Measurements from ENCODE around the gene SERGEF.
"Not testable (repeated sequence)": the region's sequence is repeated elsewhere in the genome, so short reads cannot be mapped to it uniquely, and the experiment has no call there.

SERGEF gene

DNA sequence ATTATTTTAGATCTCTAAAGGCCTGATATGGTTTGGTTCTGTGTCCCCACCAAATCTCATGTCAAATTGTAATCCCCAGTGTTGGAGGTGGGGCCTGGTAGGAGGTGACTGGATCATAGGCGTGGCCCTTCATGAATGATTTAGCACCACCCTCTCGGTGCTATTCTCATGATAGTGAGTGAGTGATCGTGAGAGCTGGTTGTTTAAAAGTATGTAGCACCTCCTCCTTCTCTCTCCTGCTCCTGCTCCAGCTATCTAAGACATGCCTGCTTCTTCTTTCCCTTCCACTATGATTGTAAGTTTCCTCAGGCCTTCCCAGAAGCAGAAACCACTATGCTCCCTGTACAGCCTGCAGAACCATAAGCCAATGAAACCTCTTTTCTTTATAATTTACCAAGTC, 114.1 kb downstream of the SERGEF start:
- no peak for DNase-seq

DNA sequence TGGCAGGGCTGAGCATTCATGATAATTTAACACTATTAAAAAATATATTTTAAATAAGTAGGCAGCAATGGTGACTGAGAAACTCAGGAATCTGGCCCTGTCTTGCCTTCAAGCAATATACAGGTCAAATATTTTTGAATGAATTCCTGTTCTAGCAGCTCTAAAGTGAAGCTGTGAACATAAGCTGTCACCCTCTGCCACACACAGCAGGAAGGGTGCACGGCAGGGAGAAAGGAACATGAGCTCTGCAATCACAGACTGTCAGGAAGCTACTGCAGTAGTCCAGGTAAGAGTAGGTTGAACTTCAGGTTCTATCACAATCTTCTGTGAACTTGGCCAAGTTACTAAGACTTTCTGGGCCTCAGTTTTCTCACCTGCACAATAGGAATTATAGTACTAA, 114.8 kb downstream of the SERGEF start:
- DNase-seq, result no peak

DNA sequence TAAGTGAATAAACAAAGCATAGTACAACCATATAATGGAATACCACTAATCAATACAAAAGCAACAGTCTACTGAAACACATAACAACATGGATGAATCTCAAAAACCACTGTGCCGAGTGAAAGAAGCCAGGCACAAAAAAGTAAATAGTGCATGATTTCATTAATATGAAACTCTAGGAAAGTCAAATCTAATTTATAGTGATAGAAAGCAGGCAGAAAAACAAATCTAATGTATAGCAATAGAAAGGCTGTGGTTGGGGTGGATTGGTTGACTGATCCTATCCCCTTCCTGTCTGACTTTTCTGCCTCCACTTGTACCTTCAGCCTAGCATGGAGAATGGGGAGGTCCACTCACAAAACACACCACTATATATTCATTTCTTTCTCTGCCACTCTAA, 115.4 kb downstream of the SERGEF start:
- DNase-seq, result no peak

DNA sequence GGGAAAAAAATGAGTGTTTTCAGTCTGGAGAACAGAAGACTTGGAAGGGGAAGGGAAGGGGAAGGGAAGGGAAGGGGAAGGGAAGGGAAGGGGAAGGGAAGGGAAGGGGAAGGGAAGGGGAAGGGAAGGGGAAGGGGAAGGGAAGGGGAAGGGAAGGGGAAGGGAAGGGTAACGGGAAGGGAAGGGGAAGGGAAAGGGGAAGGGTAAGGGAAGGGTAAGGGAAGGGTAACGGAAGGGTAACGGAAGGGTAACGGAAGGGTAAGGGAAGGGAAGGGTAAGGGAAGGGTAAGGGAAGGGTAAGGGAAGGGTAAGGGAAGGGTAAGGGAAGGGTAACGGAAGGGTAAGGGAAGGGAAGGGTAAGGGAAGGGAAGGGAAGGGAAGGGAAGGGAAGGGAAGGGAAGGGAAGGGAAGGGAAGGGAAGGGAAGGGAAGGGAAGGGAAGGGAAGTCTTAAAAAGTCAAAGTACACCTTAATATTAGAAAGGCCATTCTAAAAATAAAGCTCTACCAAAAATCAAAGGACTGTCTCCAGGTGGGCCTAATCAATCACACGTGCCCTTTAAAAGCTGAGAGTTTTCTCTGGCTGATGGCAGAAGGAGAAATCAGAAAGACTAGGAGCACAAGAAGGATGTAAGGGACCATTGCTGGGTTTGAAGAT, 116.2 kb downstream of the SERGEF start:
- not testable (repeated sequence) for DNase-seq

DNA sequence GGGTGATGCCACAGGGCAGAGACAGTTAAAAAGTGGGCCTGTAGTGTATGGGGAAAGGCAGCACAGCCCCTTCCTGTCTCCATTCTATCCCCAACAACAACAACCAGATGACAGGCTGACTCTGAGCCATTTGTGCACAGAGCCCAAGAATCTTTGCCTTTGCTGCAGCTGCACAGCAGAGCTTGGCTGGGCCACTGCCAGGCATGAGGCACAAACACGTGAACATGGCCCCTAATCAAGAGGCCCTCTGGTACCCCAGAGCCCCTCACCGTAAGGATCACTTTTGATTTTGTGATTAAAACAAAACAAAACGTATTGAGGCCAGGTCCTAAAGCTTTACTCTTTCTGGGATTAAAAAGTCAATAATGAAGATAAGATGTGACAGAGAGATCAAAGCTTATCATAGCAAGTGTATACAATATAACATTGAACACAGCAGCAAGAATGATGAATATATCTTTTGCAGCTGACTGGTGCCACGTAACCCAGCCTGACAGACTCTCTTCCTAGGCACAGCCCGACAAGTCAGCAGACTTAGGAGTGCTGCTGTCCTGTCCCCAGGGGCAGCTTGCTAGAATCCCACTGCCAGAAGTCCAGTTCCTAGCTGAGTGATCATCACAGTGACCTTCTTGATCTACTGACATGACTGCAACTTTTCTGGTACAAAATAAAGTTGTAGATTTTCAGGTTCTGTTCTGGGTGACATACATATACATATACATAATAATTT, 117.8 kb downstream of the SERGEF start:
- no peak for DNase-seq

DNA sequence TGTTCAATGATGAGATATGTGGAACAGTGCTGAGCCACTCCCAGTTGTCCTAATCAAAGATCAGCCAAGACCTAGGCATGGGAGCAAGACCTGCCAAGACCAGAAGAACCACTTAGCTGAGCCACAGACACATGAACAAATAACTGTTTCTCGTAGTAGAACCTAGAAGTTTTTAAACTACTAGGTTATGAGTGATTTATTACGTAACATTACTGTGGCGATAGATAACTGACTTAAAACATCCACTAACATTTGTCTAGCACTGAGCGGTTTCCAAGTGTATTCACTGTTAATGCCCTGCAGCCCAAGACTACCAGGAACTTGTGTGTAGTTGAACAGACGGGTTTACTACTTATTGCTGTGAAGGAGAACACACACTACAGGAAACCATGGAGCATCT, 120.4 kb downstream of the SERGEF start:
- DNase-seq, result no peak

DNA sequence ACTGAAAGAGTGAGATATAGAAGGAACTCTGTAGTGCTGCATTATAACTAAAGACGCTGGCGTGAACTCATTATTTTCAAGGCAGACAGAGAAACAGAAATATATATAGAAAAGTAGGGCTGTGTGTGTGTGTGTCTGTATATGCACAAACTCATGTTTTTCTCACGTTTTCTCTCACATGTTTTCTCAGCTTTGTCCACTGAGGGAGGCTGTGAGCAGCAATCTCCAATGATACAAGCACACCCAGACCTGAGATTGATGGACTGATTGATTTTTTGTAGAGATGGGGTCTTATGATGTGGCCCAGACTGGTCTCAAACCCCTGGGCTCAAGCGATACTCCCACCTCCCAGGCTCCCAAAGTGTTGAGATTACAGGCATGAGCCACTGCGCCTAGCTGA, 122.5 kb downstream of the SERGEF start:
- no peak for DNase-seq

GRCh38 chr11:17887779-17888178, 125.1 kb downstream of the SERGEF start:
- DNase-seq, result no peak

DNA sequence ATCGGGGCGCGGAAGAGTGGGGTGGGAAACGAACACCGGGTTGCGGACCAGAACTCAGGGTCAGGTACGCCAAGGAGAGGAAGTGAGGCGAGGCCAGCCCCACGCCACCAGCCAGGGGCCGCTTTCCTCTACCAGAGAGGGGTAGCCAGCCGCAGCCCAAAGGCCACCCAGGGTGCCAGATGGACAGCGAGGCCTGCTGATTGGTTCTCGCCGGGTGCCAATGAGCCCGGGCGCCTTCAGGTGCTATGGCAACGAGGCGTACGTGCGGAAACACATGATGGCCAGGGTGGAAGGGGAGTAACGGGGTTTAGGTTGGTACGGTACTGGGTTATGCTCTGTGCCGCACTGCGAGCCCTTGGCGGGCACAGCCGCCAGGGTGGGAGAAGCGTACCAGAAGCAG, 128.9 kb downstream of the SERGEF start:
- no peak for DNase-seq

DNA sequence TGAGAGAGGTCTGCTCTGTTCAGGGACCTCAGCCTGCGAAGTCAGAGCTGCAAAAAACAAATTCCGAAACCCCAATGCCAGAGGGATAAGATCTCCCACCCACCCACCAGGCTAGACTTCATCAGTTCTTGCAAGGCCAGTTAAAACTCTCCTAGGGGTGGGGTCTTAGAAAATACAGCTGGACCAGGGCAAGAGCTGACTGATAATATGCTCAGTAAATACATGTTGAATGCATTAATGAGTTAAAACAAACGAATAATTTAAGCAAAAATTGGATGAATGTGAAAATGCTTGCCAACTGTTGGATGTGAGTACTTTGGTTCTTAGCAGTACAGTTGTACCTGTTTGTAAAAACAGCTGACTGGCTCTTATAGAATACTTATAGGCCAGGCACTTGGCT, 129.8 kb downstream of the SERGEF start:
- DNase-seq, result no peak

DNA sequence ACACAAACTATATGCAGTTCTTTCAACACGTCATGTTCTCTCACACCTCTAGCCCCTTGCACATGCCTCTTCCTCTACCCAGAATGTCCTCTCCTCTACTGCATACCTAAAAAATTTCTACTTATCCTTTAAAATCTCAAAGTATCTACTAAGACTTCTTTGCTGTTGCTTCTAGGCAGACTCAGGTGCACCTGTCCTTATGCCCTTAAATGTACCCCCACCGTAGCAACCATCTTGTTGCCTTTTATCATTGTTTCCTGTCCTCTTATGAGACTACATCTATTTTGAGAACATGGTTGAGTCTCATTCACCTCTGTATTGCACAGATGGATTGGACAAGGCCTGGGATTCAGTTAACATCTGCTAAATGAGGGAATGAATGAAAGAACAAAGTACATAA, 134.1 kb downstream of the SERGEF start:
- no peak for DNase-seq

GRCh38 chr11:17877886-17878285, 135.0 kb downstream of the SERGEF start:
- no peak for DNase-seq

DNA sequence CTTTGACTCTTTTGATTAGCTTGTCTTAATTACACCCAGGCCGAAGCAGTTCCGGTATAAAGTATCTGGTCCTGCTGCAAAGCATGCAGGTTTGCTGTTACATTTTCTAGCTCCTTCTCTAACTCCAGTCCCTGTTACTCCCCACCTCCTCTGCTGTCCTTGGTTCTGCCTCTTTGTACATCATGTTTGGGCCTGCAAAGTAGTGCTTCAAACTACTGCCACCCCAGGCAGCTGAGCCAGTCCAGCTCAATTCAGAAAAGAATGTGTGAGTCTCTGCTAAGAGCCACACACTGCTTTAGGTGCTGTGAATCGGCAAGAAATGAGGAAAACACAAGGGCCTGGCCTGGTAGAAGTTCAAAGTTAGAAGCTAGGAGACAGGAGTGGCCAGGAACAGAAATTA, 136.0 kb downstream of the SERGEF start:
- DNase-seq, result no peak

DNA sequence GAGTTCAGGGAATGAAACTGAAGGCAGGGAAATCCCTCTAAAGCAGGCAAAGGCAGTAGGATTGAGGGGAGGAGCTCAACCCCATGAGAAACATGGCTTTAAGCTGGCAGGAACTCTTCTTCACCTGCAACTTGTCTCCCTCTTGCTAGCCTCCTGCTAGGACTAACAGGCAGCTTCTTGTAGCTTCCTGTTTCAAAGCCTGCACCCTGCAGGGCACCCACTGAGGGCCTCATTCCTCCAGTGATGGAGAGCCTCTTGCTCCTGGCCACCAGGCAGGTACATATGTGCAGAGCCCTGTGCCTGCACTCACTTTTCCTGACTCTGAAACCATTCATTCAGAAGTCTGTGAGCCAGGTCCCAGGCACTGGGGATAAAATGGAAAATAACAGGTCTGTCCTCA, 137.0 kb downstream of the SERGEF start:
- no peak for DNase-seq

- no peak for DNase-seq
These were observed 139.3 kb downstream of the SERGEF start for GRCh38 chr11:17873586-17873985.

DNA sequence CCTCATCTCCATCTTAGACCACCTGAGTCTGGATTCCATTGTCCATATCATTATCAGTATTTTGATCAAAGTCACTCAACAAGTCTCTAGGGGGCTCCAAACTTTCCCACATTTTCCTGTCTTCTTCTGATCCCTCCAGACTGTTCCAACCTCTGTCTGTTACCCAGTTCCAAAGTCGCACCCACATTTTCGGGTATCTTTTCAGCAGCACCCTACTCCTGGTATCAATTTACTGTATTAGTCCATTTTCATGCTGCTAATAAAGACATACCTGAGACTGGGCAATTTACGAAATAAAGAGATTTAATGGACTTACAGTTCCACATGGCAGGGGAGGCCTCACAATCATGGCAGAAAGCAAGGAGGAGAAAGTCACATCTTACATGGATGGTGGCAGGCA, 144.4 kb downstream of the SERGEF start:
- DNase-seq, result not testable (repeated sequence)

- no peak for DNase-seq
These were observed 145.5 kb downstream of the SERGEF start for GRCh38 chr11:17867341-17867740.

- DNase-seq, result no peak
These were observed 146.9 kb downstream of the SERGEF start for GRCh38 chr11:17865765-17866428.

GRCh38 chr11:17864478-17864941, 148.3 kb downstream of the SERGEF start:
- DNase-seq, result no peak

- DNase-seq, result no peak
These were observed 151.7 kb downstream of the SERGEF start for GRCh38 chr11:17861036-17861755.

DNA sequence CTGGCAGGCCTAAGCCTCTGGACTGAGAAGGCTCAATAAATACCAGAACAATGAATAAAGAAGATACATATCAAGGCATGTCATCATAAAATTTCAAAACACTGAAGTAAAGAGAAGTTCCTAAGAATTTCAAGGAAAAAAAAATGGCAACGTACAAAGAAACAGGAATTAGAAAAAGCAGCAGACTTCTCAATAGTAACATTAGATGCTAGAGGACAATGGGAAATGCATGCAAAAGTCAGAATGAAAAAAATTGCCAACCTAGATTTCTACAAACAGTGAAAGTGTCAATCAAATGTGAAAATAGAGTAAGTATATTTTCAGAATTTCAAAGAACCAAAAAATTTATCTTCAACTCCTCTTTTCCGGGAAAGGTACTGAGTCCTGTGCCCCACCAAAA, 153.3 kb downstream of the SERGEF start:
- no peak for DNase-seq

DNA sequence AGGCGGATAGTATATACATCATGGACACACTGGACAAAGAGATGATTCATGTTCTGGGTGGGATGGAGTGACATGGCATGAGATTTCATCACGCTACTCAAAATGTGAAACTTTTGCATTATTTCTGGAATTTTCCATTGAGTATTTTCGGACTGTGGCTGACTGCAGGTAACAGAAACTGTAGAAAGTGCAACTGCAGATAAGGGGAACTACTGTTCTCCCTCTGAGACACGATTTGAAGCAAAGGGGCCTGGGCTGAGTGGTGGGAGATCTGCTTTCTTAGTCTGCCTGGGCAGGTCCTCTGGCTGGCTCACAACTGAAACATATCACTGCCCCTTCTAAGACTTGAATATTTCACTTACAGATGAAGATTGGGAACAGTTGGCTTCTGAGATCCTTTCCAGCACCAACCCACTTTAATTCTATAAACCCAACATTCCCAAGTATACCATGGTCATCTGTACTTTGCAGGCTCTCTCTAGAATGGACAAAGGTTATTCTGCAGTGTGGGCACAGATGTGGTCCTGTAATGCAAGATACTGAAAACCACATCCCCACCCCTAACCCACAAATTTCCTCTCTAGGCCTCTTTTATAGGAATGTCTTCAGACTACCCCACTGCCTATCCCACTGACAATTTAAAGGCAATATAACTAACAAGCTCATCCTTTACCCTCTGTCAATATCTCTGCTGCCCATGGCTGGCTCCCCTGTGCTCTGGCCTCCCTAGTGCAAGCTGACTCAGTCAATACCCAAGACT, 157.1 kb downstream of the SERGEF start:
- DNase-seq, result no peak

DNA sequence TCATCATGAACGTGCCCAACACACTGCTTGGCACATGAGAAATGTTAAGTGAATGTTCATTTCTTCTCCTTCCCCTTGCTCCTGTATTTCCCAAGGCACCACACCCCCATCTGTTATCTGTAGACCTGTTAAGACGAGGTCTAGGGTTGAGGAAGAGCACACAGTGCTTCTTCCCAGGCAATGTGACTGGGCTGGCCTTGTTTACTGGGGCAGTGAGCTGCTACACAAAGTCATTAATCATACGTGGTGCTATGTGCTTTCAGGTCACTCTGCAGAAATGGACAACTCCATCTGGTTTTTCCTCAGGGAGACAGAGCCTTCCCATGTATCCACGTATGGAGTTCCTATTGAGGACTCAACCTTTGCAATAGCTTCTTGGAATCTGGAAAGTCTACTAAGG, 159.6 kb downstream of the SERGEF start:
- DNase-seq, result no peak
